Loucy (cell line): Measurements from ENCODE around the gene SLC25A12.

Experiments
- H2AFZ ChIP-seq: fragments of 200-600 bp; sonication (generic); 2 replicates; pipeline ENCODE4 v1.6.0; 2016; ENCODE audit warnings: antibody characterized with exemption, mild to moderate bottlenecking, low read length, moderate library complexity
- H3F3A ChIP-seq: fragments of 200-600 bp; 2 replicates; pipeline ENCODE4 v1.6.0; 2016; ENCODE audit warnings: antibody characterized with exemption, low read depth, mild to moderate bottlenecking
- H3K27me3 ChIP-seq: fragments of 200-600 bp; sonication (generic); 2 replicates; pipeline ENCODE4 v1.6.1; 2014; ENCODE audit warnings: low read length, mild to moderate bottlenecking; ENCODE audit not compliant: insufficient read depth, poor library complexity, severe bottlenecking
- H3K36me3 ChIP-seq: fragments of 200-600 bp; sonication (generic); 2 replicates; pipeline ENCODE4 v1.6.1; 2016; ENCODE audit warnings: low read length; ENCODE audit not compliant: insufficient read depth
- H3K4me1 ChIP-seq: fragments of 200-600 bp; sonication (generic); 2 replicates; pipeline ENCODE4 v1.5.1; 2014; ENCODE audit warnings: low read length, mild to moderate bottlenecking; ENCODE audit not compliant: insufficient read depth, poor library complexity, severe bottlenecking
- H3K4me2 ChIP-seq: fragments of 200-600 bp; sonication (generic); 2 replicates; pipeline ENCODE4 v1.6.0; 2014; ENCODE audit warnings: antibody characterized with exemption, low read length, low read depth, mild to moderate bottlenecking; ENCODE audit not compliant: poor library complexity, severe bottlenecking
- H3K4me3 ChIP-seq: fragments of 200-600 bp; sonication (generic); 2 replicates; pipeline ENCODE4 v1.5.1; 2014; ENCODE audit warnings: low read length, mild to moderate bottlenecking, mixed read lengths; ENCODE audit not compliant: poor library complexity, severe bottlenecking
- H3K79me2 ChIP-seq: fragments of 200-600 bp; sonication (generic); 2 replicates; pipeline ENCODE4 v1.6.1; 2014; ENCODE audit warnings: low read length; ENCODE audit not compliant: insufficient read depth
- H3K9ac ChIP-seq: fragments of 200-600 bp; sonication (generic); 2 replicates; pipeline ENCODE4 v1.6.0; 2014; ENCODE audit warnings: mild to moderate bottlenecking, low read depth, low read length, moderate library complexity; ENCODE audit not compliant: poor library complexity, severe bottlenecking
- H3K9me2 ChIP-seq: fragments of 200-600 bp; sonication (generic); replicated peaks from 2 replicates; pipeline ENCODE4 v1.6.1; 2016; ENCODE audit warnings: low read depth, low read length, mixed read lengths
- H3K9me3 ChIP-seq: fragments of 200-600 bp; sonication (generic); 2 replicates; pipeline ENCODE4 v1.6.1; 2014; ENCODE audit warnings: mild to moderate bottlenecking, antibody characterized with exemption, low read length, low read depth; ENCODE audit not compliant: insufficient read depth
- H4K20me1 ChIP-seq: fragments of 200-600 bp; sonication (generic); 2 replicates; pipeline ENCODE4 v1.6.0; 2014; ENCODE audit warnings: antibody characterized with exemption, low read length, mild to moderate bottlenecking; ENCODE audit not compliant: insufficient read depth, poor library complexity, severe bottlenecking
- CTCF ChIP-seq: fragments of 200-600 bp; sonication (generic); conservative IDR thresholded peaks from 2 replicates; pipeline ENCODE4 v1.5.1; 2014; ENCODE audit warnings: mild to moderate bottlenecking, antibody characterized with exemption, low read length
- EZH2phosphoT487 ChIP-seq: fragments of 200-600 bp; IDR thresholded peaks from 2 replicates; pipeline ENCODE4 v1.6.1; 2018; ENCODE audit warnings: antibody characterized with exemption, mild to moderate bottlenecking, moderate library complexity, borderline replicate concordance

Gene SLC25A12

GRCh38 chr2:171822525-171823322 lies 71.3 kb downstream of the SLC25A12 start:
- Histone ChIP-seq H3K4me3 (no peak overlapping the region), H3K4me2 (no peak overlapping the region), H3K27me3 (no peaks in the 10 kb centered on the region), H3K9me2 (no peaks in the 10 kb centered on the region), H3K4me1 (no peaks in the 10 kb centered on the region), H2AFZ (no peak overlapping the region), H3K9ac (no peak overlapping the region), H3K79me2 (no peaks in the 10 kb centered on the region), H4K20me1 (no peaks in the 10 kb centered on the region), H3K36me3 (peaks cover 8% of the 10 kb centered on the region; the same call in 1 of the 2 replicates), H3F3A (no peaks in the 10 kb centered on the region), H3K9me3 (no peaks in the 10 kb centered on the region)
- TF ChIP-seq EZH2phosphoT487: no peak
- TF ChIP-seq CTCF: no peak

- H3K4me1 ChIP-seq: no peaks in the 10 kb centered on the region
- no peak overlapping the region for H3K4me3 ChIP-seq
- H3K9me2 ChIP-seq: no peaks in the 10 kb centered on the region
- H3K79me2 ChIP-seq: no peaks in the 10 kb centered on the region
- H3F3A ChIP-seq: no peaks in the 10 kb centered on the region
- peaks cover 7% of the 10 kb centered on the region; the same call in 1 of the 2 replicates for H3K36me3 ChIP-seq
- H3K9me3 ChIP-seq: no peaks in the 10 kb centered on the region
- TF ChIP-seq CTCF (no peak), EZH2phosphoT487 (no peak)
- no peak overlapping the region for H2AFZ ChIP-seq
- no peaks in the 10 kb centered on the region for H4K20me1 ChIP-seq
- no peak overlapping the region for H3K9ac ChIP-seq
- no peaks in the 10 kb centered on the region for H3K27me3 ChIP-seq
- no peak overlapping the region for H3K4me2 ChIP-seq
These were observed 74.6 kb downstream of the SLC25A12 start for GRCh38 chr2:171819453-171819852.

- H3K9me3 ChIP-seq: no peaks in the 10 kb centered on the region
- H3K9ac ChIP-seq: no peak overlapping the region
- H3K4me1 ChIP-seq: no peaks in the 10 kb centered on the region
- no peak for TF ChIP-seq EZH2phosphoT487
- TF ChIP-seq CTCF: no peak
- no peaks in the 10 kb centered on the region for H4K20me1 ChIP-seq
- no peaks in the 10 kb centered on the region for H3K9me2 ChIP-seq
- no peak overlapping the region for H3K4me3 ChIP-seq
- peaks cover 16% of the 10 kb centered on the region; the same call in 1 of the 2 replicates for H3K36me3 ChIP-seq
- H2AFZ ChIP-seq: no peak overlapping the region
- H3K4me2 ChIP-seq: no peak overlapping the region
- H3K79me2 ChIP-seq: no peaks in the 10 kb centered on the region
- no peaks in the 10 kb centered on the region for H3K27me3 ChIP-seq
- no peaks in the 10 kb centered on the region for H3F3A ChIP-seq
These were observed 79.2 kb downstream of the SLC25A12 start for GRCh38 chr2:171814883-171815282.
